PC-3 (cell line): ENCODE measurements around the gene TULP3.

Experiments
- CTCF ChIP-seq: fragments of 300-600 bp; sonication (generic); conservative IDR thresholded peaks from 2 replicates; pipeline ENCODE4 v1.5.1; 2017; ENCODE audit warnings: antibody characterized with exemption, low read depth, mild to moderate bottlenecking, low read length
- EZH2 ChIP-seq: fragments of 300-600 bp; sonication (generic); IDR thresholded peaks from one replicate; pipeline ENCODE4 v1.6.1; 2017; ENCODE audit warnings: antibody characterized with exemption, mild to moderate bottlenecking, low read length; ENCODE audit not compliant: unreplicated experiment
- EZH2phosphoT487 ChIP-seq: fragments of 300-600 bp; sonication (generic); IDR thresholded peaks from 2 replicates; pipeline ENCODE4 v1.6.1; 2018; ENCODE audit warnings: mild to moderate bottlenecking, antibody characterized with exemption, low read length, borderline replicate concordance

- no peak for TF ChIP-seq CTCF
- no peak for TF ChIP-seq EZH2
- TF ChIP-seq EZH2phosphoT487: no peak
These were observed 32.4 kb downstream of the TULP3 start for GRCh38 chr12:2923057-2923456.
